Activated CD4-positive, alpha-beta T cell treated with anti-CD3 and anti-CD28 coated beads for 4 hours (primary cell): ENCODE measurements around the gene MED26.

Source experiments
- DNase-seq, 2 donors: peaks; one replicate each; pipeline ENCODE4 v3.0.0-alpha.2; 2020

MED26 gene

DNA sequence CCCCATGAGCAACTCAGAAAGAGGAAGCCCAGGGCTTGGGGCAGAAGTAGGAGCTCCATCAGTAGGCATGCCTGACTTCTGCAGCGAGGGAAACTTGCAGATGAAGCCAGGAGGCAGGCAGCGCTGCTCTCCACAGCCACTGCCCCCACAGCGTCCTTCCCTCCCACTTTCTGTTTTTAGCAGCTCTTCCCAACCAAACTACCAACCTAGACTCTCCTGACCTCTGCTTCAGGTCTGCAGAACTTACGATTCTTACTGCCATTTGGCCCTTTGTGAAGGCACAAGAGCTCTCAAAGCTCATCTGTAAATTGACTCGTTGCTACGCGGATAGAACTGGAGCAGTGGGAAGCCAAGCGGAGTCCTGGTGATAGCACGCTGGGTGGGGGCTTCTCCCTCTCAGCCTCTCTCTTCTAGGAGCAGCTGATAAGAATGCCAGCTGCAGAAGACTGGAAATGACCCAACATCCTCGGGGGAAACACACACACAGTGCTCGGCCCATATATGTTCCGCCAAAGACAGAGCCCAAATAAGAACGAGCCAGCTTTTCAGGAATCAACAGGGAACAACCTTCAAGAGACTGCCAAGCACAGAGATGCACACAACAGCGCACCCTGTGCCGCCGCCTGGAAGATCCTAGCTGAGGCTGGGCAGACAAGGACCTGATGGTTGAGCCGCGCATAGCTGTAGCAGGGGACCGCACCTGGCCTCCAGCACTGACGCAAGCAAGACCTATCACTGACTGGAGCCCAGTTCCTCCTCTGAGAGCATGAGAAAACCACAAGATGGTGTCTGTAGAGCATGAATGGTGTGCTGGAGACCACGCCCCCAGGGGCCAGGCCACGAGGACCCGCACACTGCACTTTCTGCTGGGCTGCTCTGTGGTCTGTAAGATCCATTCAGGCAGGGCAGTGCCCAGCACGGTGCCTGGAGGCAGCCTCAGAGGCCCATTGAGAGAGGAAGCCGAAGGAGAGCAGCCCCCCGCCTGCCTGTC is 39.9 kb downstream of the MED26 start:
- peak; percentile 38 to 47 for DNase-seq

DNA sequence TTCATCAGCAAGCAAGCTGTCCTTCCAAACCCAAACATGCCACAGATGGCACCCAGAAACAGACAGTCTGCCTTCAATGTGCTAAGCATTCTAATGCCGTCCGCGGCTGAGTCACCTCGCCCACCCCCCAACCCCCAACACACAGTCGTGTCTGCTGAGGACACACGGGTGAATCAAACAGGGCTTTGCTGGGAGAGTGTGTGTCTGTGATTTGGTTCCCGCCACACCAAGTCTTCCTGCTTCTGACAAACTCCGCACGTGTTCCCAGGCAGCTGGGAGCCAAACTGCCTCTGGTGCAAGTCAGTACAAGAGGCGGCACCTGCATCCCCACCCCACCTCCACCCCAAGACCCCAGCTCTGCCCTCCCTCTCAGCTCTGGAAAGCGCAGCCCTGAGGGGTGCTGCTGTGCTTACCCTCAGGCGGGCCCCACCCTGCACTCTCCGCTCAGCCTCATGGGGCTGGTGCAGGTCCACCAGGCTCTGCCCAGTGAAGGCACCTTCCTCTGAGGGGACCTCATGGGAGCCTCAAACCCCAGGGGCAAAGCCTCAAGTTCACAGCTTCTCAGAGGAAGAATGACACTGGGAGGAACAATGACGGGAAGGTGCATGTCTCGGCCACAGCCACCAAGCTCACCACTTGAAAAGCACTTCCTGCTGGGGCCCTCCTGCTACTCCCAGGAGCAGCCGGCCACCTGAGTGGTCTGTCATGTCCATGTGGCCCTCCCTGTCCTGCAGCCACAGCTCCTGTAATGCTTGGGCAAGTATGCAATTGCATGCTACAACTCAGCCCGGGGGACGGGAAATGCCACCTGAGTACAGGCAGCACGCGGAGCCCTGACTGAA is 40.8 kb downstream of the MED26 start:
- DNase-seq, result peak; percentile 70 to 75

DNA sequence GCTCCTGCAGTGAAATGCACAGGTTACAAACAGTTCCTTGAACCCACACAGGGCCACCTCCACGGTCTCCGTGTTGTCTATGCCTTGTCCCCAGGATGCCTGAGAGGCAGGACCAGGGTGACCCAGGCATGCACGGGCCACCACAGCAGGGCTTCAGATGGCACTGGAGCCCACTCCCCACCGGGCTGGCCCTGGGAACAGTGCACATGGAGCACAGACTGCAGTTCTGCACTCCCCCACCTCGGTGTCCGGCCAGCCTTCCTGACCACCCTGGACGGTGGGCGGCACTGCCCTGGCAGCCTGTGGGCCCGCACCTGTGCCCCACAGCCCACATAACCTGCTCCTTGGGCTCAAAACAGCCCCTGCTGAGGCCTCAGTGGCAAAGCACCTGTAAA is 41.5 kb downstream of the MED26 start:
- DNase-seq, result no peak

DNA sequence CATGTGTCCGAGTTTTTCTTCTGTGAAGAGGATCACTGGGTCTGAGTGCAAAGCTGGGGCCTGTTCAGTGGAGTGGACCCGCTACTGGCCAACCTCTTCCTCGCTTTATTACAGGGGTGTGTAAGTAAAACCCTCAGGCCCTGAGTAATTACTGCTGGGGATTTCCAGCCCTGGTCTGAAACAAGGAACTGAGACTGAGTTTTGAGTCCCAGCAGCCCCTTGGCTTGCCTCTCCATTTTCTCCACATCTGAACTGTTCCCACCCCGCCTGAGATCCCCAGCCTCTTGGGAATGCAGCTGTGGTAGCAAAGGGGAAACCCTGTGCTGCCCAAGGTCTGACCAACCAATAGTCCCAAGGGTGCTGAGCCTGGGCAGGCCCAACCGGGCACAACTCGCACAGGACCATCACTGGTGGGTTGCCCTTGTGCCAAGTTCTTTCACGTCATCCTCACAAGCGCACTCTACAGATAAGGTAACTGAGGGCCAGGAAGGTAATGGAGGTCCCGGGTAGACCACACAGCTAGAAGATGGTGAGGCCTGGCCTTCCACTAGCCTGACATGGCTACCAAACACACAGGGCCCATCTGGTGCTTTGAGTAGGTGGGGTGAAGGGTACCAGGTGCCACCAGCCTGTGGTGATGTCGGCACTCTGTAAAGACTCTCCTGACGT is 42.1 kb downstream of the MED26 start:
- peak in 1 of 2 donors; percentile 16 for DNase-seq

DNA sequence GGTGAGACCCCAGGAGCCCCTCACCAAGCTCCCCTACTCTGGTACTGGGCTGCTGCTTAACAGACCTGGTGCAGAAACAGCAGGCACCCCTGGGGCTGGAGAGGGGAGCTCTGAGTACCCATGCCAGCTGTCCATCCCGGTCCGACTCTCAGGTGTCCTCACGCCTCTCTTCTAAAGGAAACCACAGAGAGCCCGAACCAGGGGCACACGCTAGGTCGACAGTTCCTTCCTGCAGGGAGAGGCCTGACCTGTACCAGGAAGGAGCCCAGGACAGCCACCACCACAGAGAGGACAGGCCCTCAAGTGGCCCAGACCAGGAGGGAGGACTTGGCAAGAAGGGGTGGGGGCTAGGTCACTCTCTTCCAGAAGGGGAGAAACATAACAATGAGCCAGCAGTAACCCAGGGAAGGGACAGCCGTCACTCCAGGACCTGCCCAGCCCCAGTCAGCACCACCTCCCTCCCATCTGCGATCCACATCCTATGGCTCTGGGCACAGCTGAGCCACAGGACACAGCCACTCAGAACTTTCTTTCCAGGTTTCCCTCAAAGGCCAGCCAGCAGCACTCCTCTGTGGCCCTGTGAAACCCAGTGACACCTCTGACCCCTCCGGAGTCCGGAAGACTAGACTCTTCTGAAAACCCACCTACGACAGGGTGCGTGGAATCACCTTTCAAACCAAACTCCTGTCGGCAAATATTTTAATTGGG is 42.8 kb downstream of the MED26 start:
- DNase-seq, result no peak

DNA sequence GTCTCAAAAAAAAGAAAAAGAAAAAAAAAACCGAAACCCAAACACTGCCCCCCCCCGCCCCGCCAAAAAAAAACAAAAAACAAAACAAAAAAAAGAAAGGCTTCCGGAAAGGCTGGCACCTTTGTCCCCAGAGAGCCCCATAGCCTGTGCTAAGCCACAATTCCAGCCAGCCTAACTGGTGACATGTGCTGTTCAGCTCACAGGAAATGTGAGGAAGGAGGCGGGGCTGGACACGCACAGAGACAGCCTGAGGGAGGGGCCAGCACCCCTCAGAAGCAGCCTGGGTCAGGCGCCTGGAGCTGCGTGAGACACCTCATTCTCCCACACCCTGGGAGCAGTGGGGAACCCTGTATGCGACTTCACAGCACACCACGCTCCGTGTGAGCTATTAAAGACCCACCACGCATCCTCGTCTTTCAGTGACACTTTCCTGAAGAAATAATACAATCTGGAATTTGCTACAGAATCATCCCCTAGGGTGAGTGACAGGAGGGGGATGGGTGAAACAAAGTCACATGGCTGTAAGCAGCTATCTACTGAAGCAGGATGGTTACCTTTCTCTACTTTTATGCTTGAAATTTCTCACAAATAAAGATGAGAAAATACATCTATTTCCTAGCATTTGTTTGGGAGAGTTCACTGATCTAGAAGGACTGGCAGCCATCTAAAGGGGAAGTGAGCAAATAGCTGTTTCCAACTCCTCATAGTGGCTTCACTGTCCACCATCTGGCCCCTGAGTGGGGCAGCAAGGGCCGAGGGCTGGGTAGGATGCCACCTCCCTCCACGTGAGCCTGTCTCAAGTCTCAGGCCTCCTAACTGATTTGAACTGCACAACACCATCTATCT is 43.5 kb downstream of the MED26 start:
- peak; percentile 86 to 88 for DNase-seq

DNA sequence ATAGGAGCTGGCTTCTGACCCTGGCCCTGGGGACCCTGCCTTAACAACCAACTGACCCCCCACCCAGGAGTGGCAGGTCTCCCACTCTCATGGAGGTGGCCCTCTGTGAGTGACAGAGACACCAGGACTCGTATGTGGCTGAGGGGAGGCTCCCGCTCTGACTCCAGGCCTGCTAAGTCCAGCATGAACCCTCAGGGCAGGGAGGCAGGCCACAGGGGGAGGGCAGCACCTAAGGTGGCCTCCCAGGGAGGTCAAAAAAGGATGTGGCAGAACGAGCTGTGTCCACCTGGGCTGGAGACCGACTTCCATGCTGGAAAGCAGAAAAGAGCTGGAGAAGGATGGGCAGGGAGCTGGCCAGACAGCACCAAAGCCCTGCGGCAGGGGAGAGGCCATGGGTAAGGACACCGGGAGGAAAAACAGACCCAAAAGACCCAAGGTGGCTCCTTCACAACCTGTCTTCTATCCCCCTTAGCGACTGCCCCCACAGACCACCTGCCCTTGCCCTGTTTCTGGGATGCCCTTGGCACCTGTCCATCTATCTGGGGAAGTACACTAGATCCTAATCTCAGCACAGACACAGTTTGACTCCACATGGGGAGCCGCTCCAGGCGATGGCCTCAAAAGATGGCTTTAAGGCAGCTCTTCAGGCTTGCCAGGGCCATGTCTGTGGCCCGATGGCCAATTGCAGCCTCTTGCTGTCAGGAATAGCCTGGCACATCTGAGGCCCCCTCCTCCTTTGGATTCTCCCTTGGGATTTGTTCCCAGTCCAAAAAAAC is 45.3 kb downstream of the MED26 start:
- DNase-seq, result no peak

DNA sequence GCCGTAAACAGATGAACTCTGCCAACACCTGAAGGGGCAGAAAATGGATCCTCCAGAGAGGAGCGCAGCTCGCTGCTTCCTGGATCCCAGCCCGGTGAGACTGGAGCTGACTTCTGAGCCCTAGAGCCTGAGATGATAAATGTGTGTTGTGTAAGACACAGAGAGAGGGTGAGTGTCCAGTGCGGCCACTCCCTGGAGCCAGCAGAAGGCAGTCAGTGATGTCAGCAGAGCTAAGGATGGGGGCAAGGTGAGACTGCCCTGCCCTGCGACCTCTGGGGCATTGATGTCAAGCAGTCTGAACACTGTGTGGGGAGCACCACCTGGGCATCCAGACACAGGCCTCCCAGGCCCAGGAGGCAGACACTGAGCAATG is 46.0 kb downstream of the MED26 start:
- DNase-seq, result no peak

DNA sequence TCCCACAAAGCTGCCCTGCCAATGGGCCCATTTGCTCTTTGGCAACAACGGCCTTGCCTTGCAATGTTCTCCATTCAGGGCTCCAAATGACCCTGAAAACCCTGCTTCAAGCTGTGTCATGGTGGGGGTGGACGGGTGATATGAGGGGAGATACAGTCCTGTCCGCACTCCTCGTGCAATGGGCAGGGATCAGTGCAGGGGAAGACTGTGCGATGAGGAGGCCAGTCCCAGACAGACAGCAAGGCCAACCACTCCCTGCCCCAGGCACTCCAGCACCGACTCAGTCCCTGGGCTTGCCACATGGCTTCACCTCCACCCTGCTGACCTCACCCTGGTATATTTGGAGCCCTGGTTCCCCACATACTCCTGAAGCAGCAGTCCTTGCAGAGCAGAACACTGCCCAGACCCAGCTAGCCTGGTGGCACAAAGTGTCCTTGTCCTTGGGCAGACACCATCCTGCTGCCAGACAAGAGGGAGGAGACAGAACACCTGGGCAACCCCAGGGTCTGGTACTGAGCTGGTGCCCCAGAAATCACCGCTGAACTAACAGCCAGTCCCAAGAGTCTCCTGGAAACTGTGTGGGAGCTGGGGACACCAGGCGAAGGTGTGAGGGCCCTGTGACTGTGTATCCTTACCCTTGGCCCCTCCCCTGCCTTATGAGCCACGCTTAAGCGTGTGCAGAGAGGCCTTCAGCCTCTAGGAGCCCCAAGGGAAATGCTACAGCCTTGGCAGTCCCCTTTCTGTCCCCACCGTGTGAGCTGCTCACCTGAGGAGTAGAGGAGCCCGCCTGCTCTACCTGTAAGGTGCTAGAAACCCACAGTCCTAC is 46.6 kb downstream of the MED26 start:
- DNase-seq, result no peak

DNA sequence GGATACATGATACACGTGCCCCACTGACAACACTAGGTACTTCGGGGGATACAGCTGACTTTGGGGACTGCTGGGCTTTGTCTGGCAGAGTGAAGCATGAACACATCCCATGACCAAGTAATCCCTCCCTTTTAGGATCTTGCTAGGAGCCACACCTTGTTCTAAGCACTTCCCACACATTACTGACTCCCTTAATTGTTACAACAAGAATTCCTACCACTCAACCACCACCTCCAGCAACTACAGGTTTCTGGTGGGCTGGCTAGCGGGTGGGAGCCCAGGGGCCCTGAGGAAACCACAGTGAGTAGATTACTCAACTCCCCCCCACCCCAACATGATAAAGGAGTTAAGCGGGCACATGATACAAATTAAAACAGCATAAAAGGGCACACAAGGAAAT is 48.6 kb downstream of the MED26 start:
- DNase-seq, result no peak

DNA sequence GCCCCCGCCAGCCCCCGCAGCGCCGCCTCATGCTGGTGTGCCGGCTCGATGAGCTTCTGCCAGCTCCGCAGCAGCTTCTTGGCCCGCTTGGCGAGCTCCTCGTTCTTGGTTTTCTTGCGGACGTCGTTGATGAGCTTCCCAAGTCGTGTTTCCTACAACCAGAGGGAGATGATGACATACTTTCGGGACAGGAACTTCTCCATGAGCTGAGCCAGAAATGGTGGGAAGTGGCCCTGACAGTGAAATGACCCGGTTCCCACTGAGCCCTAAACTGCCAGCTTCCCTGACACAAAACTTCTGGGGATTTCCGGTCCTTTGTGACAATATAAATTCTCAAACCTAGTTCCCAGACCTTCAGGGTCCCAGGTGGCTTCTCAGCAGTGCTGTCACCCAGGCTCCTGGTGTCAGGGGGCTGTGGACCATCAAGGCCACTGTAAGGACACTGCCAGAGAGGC is 50.4 kb downstream of the MED26 start:
- no peak for DNase-seq

DNA sequence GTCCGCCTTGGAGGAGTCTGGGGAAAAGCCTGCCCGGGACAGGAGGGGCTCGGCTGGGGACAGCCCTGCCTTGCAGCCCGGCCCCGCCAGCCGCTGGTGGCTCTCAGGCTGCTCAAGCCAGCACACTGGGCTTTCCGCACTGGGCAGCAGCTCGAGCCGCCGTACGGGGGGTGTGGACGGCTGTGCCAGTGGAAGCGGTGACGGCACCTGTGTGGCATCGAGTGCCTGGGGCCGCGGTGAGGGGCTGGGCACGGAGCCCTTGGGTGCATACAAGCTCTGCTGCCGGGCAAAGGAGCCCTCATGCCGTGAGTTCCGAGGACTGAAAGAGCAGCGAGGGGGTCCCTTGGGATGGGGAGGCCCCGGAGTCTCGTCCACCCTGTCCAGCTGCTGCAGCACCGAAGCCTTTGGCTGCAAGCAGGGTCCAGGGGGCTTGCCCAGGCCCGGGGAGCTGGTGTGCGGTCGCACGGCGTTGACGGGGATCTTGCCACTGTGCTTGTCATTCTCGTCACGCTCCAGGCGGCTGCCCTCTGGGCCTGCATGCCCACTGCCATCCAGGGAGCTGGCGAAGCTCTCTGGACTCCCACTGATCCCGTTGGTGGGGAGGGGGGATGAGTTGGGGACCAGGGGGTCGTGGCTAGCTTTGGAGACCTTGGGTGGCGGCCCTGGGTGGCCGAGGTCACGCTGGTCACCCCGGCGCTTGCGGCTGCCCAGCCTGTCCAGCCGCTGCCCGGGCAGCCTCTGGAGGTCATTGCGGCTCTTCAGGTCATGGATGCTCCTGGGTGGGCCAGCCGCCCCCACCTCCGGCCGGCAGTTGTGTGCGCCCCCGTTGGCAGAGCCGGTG is 51.1 kb downstream of the MED26 start:
- no peak for DNase-seq

DNA sequence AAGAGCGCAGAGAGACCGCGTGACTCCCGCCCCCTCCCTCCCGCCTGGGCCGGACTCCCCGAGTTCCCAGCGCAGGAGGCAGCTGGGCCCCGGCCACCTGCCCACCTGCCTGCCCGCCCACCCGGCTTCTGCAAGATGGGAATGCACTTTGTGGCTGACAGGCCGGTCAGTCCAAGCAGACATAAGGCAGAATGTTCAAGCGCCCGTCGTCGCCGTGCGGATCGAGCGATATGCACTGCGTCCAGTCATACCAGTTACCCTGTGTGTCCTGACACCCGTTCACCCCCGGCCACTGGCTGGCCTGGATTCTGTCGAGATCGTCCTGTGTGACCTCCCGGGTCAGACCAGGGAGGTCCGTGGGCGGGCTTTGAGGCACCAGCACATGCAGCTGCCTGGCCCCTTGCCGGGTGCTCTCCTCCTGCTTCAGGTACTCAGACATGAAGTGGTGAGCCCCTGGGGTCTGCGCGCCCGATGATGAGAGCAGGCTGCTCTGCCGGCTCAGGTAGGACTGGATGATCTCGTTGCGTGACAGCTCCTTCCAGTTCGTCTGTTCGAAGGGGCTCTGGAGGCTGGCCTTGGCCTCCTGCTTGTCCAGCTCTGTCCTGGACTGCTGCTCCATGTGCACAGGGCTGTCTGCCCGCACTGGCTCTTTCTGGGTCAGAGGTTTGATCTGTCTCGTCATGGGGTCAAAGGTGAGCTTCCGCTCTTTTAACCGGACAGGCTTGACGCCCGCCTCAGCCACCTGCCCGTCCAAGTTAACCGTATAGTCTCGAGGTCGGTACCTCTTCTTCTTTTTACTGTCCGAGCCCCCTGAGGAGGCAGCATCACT is 51.9 kb downstream of the MED26 start:
- DNase-seq, result no peak

DNA sequence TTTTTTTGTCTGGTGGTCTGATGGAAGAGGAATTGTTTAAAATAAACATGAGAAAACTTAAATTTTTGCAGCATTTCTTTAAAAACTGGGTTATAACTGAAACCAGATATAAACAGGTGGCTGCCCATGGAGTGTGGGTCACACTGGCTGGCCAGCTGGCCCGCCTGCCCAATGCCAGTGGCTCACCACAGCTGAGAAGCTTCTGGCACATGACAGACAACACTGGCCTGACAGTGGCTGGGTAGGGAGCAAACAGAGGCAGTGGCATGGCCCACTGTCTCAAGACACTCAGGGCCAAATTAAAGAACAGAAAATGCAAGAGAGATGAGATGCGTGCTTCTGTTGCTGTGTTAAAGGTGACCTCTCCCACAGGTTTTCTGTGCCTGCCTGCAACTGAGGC is 52.7 kb downstream of the MED26 start:
- no peak for DNase-seq

DNA sequence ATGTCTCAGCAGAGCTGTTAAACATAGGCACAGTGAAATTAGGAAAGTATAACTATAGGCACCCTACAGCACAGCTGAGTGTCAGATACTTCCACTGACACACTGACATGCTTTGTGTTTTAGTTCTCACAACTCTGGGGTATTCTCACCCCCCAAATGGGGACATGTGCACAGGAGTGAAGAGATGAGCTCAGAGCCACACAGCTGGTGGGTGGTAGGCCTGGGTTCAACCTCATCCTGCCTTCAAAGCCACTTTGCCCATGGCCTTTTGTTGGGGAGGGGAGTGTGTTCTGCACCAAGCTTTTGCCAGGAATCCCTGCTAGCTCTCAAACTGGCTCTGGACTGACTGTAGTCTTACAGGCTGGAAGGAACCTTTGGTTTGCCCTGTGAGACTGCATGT is 54.1 kb downstream of the MED26 start:
- DNase-seq, result no peak

DNA sequence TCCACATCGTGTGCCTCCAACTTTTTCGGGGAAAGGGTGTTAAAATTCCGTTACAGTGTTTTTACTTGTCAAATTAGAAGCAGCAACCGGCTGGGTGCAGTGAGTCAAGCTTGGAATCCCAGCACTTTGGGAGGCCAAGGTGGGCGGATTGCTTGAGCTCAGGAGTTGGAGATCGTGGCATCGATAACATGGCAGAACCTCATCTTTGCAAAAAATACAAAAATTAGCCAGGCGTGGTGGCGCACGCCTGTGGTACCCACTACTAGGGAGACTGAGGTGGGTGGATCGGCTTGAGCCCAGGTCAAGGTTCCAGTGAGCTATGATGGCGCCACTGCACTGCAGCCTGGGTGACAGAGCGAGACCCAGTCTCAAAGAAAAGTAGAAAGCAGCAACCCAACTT is 54.7 kb downstream of the MED26 start:
- DNase-seq, result no peak

DNA sequence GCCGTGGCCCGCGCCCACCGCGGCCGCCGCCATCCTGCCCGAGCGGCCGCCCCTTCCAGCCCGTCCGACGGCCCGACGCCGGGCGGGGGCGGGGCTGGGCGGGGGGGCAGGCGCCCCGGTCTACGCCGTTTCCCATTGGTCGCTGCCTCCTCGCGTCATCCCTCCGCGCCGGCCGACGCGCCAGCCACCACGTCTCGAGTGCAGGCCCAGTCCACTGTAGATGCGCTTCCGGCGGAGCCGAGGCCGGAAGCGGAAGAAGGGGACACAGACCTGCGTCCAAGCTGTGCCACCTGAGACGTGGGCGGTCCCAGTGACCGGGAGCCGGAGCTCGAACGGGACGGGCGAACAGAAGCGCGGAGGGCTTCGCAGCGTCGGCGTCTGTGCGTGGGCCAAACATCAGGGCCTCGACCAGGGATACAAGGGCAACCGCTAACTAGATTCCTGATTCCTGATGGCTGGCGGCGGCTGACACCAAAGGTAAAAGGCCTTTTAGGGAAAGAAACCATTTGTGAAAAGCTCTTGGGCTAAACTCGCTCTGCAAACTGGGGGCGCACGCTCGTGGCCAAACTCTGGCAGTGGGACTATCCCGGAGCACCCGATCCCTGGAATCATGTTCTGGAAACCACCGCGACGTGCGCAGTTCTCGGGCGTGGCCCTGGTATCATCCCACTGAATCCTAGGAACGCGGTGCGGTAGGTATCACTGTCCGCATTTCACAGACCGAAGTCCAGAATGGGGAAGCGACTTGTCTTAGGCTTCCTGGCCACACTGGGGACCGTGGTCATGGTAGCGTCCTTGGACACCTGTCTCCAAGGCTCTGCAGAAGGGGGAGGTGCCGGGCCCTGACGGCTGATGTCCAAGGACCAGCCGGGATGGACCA is 55.4 kb downstream of the MED26 start, which contains the start of gene SLC35E1:
Gene SLC35E1 (minus strand): TSS at position 84 of the 880 bp plus-strand sequence. CDS start 51 bp downstream, at position 33.
- peak; percentile 85 to 88 for DNase-seq
